ENCODE measurements around the gene ELAVL3.

DNA sequence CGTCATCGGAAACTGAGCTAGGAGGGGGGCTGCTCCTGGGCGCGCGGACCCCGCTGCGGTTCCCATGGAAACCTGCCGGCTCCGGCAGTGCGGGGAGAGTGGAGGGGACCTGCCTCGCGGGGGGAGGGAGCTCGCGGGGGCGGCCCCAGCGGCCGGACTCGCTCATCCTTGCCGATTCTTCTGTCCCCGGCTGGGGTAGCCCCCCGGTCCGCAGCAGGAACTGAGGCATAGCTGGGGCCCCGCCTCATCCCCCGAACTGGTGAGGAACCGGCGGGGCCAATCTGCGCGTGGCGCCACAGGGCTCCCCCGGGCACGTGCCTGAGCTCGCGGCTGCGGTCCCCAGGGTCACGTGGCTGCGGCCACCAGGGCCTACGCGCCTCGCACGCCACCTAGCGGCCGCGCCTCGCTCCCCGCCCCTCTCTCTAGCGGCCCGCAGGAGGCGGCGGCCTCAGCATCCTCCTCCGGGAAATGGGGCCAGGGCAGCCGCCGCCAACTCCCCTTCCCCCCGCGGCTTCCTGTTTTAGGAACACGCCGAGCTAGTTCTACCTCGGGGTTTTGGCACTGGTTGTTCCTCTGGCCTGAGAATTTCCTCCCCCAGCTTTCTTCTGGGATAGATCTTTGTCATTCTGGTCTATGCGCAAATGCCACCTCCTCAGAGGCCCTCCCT is 1.7 kb upstream of the ELAVL3 start:
- TF ChIP-seq, protein P1, sequence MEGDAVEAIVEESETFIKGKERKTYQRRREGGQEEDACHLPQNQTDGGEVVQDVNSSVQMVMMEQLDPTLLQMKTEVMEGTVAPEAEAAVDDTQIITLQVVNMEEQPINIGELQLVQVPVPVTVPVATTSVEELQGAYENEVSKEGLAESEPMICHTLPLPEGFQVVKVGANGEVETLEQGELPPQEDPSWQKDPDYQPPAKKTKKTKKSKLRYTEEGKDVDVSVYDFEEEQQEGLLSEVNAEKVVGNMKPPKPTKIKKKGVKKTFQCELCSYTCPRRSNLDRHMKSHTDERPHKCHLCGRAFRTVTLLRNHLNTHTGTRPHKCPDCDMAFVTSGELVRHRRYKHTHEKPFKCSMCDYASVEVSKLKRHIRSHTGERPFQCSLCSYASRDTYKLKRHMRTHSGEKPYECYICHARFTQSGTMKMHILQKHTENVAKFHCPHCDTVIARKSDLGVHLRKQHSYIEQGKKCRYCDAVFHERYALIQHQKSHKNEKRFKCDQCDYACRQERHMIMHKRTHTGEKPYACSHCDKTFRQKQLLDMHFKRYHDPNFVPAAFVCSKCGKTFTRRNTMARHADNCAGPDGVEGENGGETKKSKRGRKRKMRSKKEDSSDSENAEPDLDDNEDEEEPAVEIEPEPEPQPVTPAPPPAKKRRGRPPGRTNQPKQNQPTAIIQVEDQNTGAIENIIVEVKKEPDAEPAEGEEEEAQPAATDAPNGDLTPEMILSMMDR (IDR thresholded peaks at IDR 0.05) = peak; percentile 75 to 99 (median 92)
- TF ChIP-seq POLR2A (IDR thresholded peaks at IDR 0.05) = no peak

Data from adrenal gland (tissue), 5 donors.